Esophagus muscularis mucosa (tissue), 4 donors: Measurements from ENCODE around the gene RNF146. TPM values are rescaled to one million over a fixed set of nuclear protein-coding genes. Genes with fewer than 3 reads are reported as not detected.

Source experiments
- DNase-seq: peaks from one replicate; pipeline ENCODE4 v3.0.0-alpha.2; 2017; ENCODE audit errors: extremely low spot score
- H3K27ac ChIP-seq, 4 donors: fragments of 200-600 bp; sonication (generic); replicated peaks in 1 of 4; 1 replicate in 3 of 4; 2 replicates in 1 of 4; pipeline ENCODE4 v1.5.1; 2016 to 2019; ENCODE audit warnings: mild to moderate bottlenecking in 1 of 4
- H3K27me3 ChIP-seq, 4 donors: fragments of 200-600 bp; sonication (generic); one replicate each; pipeline versions ENCODE4 v1.5.1 to v1.6.0; 2016 to 2019
- H3K36me3 ChIP-seq, 4 donors: fragments of 200-600 bp; sonication (generic); one replicate each; pipeline ENCODE4 v1.5.1; 2016 to 2019
- H3K4me1 ChIP-seq, 4 donors: fragments of 200-600 bp; sonication (generic); one replicate each; pipeline ENCODE4 v1.5.1; 2016 to 2019
- H3K4me3 ChIP-seq, 4 donors: fragments of 200-600 bp; sonication (generic); 1 replicate in 2 of 4; 2 replicates in 2 of 4; pipeline ENCODE4 v1.5.1; 2016 to 2019; ENCODE audit warnings: mild to moderate bottlenecking in 4 of 4, moderate library complexity in 1 of 4
- H3K9me3 ChIP-seq, 4 donors: fragments of 200-600 bp; sonication (generic); 1 replicate in 3 of 4; 2 replicates in 1 of 4; pipeline ENCODE4 v1.5.1; 2016 to 2019
- CTCF ChIP-seq, 3 experiments: fragments of 200-600 bp in 2 of 3; fragments of 450-650 bp in 1 of 3; sonication (generic) in 2 of 3; IDR thresholded peaks; one replicate each; pipeline ENCODE4 v1.5.1; 2017 to 2019; ENCODE audit warnings: antibody characterized with exemption in 3 of 3, mild to moderate bottlenecking in 2 of 3, moderate library complexity in 1 of 3
- EP300 ChIP-seq: sonication (generic); formaldehyde crosslinking; IDR thresholded peaks from one replicate; pipeline ENCODE4 v1.6.1; 2017; ENCODE audit warnings: antibody characterized with exemption
- POLR2A ChIP-seq: fragments of 450-650 bp; IDR thresholded peaks from one replicate; pipeline ENCODE4 v1.6.1; 2017; ENCODE audit warnings: antibody characterized with exemption, moderate library complexity, mild to moderate bottlenecking, low read depth
- POLR2AphosphoS5 ChIP-seq, 2 donors: sonication (generic); formaldehyde crosslinking; IDR thresholded peaks; one replicate each; pipeline ENCODE4 v1.6.1; 2017; ENCODE audit warnings: antibody characterized with exemption in 2 of 2
- WGBS: methylation state at CpG from one replicate; pipeline ENCODE4 v1.1.5; 2018; 5-methylcytosine and 5-hydroxymethylcytosine counted together
- intact Hi-C: fragments of 100-400 bp; cut with DNase I; formaldehyde crosslinking; loops from one replicate; pipeline ENCODE4 v1.15.1; 2023
- total RNA-seq, 4 donors: library from RNA; depleted of rRNA; stranded (reverse); fragments of >200 nt; gene quantifications; one replicate each; pipeline versions ENCODE4 v1.1.0 to v1.2.1, GENCODE V29; 2016

Gene RNF146
- total RNA-seq, 4 donors from 2014 or later, result 48.7 to 57.7 (median 54.8) TPM

GRCh38 chr6:127291495-127291894, 24.8 kb downstream of the RNF146 start:
- Histone ChIP-seq H3K9me3 (no peaks in the 10 kb centered on the region), H3K4me3 (no peak overlapping the region), H3K36me3 (peaks cover 11 to 40% (median 23%) of the 10 kb centered on the region in 4 donors), H3K27ac (peak overlapping the region in 1 of 4 donors; percentile 10), H3K27me3 (no peaks in the 10 kb centered on the region), H3K4me1 (peaks cover 28 to 38% (median 34%) of the 10 kb centered on the region in 4 donors)
- no peak for DNase-seq
- WGBS, result 40% methylated on average over 5 of the region's 5 CpGs
- intact Hi-C loops, result no loop called here
- no peak for TF ChIP-seq POLR2A
- TF ChIP-seq EP300, result no peak
- no peak for TF ChIP-seq POLR2AphosphoS5 (IDR thresholded peaks at IDR 0.05)
- TF ChIP-seq CTCF (IDR thresholded peaks at IDR 0.05), result no peak

GRCh38 chr6:127297502-127298070, 30.9 kb downstream of the RNF146 start:
- 96% methylated on average over 4 of the region's 4 CpGs for whole genome bisulfite sequencing
- no peak for DNase-seq
- no peak for TF ChIP-seq EP300
- TF ChIP-seq CTCF (IDR thresholded peaks at IDR 0.05), result no peak
- TF ChIP-seq POLR2AphosphoS5 (IDR thresholded peaks at IDR 0.05), result no peak
- TF ChIP-seq POLR2A, result no peak
- H3K27ac ChIP-seq, result no peak overlapping the region
- H3K4me3 ChIP-seq, result no peak overlapping the region
- H3K27me3 ChIP-seq, result no peaks in the 10 kb centered on the region
- H3K36me3 ChIP-seq, result peaks cover 0 to 15% (median 7%) of the 10 kb centered on the region in 4 donors
- H3K9me3 ChIP-seq, result no peaks in the 10 kb centered on the region
- intact Hi-C loops, result no loop called here
- H3K4me1 ChIP-seq, result peaks cover 11 to 32% (median 30%) of the 10 kb centered on the region in 4 donors

GRCh38 chr6:127298475-127298874, 31.8 kb downstream of the RNF146 start:
- Histone ChIP-seq H3K9me3 (no peaks in the 10 kb centered on the region), H3K4me3 (no peak overlapping the region), H3K4me1 (peaks cover 11 to 41% (median 38%) of the 10 kb centered on the region in 4 donors), H3K27me3 (no peaks in the 10 kb centered on the region), H3K36me3 (peaks cover 0 to 15% (median 7%) of the 10 kb centered on the region in 4 donors), H3K27ac (no peak overlapping the region)
- no peak for TF ChIP-seq CTCF (IDR thresholded peaks at IDR 0.05)
- no peak for TF ChIP-seq POLR2AphosphoS5 (IDR thresholded peaks at IDR 0.05)
- no peak for TF ChIP-seq EP300
- no peak for TF ChIP-seq POLR2A
- no peak for DNase-seq
- intact Hi-C loops, result no loop called here
- WGBS, result 94% methylated on average over 2 of the region's 2 CpGs

- H3K27me3 ChIP-seq, result no peaks in the 10 kb centered on the region
- no peaks in the 10 kb centered on the region for H3K9me3 ChIP-seq
- peaks cover 0 to 9% (median 4%) of the 10 kb centered on the region in 4 donors for H3K36me3 ChIP-seq
- peaks cover 11 to 47% (median 39%) of the 10 kb centered on the region in 4 donors for H3K4me1 ChIP-seq
- intact Hi-C loops, result loop anchor here (5.0 kb wide), 2 partner anchors 168 to 243 kb away; no protein-coding TSS in a partner anchor
- H3K4me3 ChIP-seq, result no peak overlapping the region
- TF ChIP-seq EP300, result no peak
- no peak for TF ChIP-seq POLR2A
- no peak for TF ChIP-seq POLR2AphosphoS5 (IDR thresholded peaks at IDR 0.05)
- TF ChIP-seq CTCF (IDR thresholded peaks at IDR 0.05), result no peak
- peak overlapping the region in 2 of 4 donors; percentile 5 to 14 for H3K27ac ChIP-seq
- no peak for DNase-seq
- 80% methylated on average over 4 of the region's 4 CpGs for WGBS
Observed at GRCh38 chr6:127299522-127300240, 33.0 kb downstream of the RNF146 start.
